Mononuclear cell (primary cell): Measurements from ENCODE around the gene PIK3R3. TPM values are rescaled to one million over a fixed set of nuclear protein-coding genes. Genes with fewer than 3 reads are reported as not detected.

ENCODE experiments used
- total RNA-seq: library from RNA; depleted of rRNA; stranded (reverse); fragments of >200 nt; gene quantifications from one replicate; pipeline ENCODE4 v1.2.3, GENCODE V29; 2012

Gene PIK3R3
- total RNA-seq, 1 donor, result 0.42 TPM

Other genes starting within 250 kb of the PIK3R3 start
- not detected for gene TSPAN1, start 42.5 kb upstream of the PIK3R3 start, total RNA-seq
- not detected for gene P3R3URF, start 43.9 kb upstream of the PIK3R3 start, total RNA-seq
- gene POMGNT1, start 65.8 kb upstream of the PIK3R3 start, total RNA-seq, result 6.7 TPM
- gene LURAP1, start 70.7 kb upstream of the PIK3R3 start, total RNA-seq, result 0.10 TPM
- not detected for gene RAD54L, start 115.1 kb upstream of the PIK3R3 start, total RNA-seq
- gene LRRC41, start 171.0 kb upstream of the PIK3R3 start, total RNA-seq, result 20.1 TPM
- gene UQCRH, start 171.1 kb upstream of the PIK3R3 start, total RNA-seq, result 311 TPM
- 10.8 TPM for gene NSUN4, start 208.2 kb upstream of the PIK3R3 start, total RNA-seq